Measurements from ENCODE around the gene MRPL55.

DNA sequence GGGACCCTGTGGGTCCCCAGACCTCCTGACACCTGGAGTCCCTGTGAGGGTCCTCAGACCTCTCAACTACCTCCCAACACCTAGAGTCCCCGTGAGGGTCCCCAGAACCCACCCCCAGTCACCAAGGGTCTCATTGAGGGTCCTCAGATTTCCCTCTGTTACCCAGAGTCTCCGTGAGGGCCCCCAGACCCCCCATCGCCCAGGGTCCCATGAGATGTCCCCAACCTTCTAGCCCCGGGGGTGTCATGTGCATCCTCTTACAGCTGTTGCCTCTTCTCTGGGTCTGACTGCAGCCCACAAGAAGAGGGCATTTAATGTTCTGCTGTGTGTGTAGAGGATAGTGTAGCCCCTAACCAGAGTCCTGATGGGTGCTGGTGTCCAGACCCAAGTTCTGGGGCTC, 38.7 kb upstream of the MRPL55 start:
- TF ChIP-seq, protein P1, sequence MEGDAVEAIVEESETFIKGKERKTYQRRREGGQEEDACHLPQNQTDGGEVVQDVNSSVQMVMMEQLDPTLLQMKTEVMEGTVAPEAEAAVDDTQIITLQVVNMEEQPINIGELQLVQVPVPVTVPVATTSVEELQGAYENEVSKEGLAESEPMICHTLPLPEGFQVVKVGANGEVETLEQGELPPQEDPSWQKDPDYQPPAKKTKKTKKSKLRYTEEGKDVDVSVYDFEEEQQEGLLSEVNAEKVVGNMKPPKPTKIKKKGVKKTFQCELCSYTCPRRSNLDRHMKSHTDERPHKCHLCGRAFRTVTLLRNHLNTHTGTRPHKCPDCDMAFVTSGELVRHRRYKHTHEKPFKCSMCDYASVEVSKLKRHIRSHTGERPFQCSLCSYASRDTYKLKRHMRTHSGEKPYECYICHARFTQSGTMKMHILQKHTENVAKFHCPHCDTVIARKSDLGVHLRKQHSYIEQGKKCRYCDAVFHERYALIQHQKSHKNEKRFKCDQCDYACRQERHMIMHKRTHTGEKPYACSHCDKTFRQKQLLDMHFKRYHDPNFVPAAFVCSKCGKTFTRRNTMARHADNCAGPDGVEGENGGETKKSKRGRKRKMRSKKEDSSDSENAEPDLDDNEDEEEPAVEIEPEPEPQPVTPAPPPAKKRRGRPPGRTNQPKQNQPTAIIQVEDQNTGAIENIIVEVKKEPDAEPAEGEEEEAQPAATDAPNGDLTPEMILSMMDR (IDR thresholded peaks at IDR 0.05), result no peak
- TF ChIP-seq POLR2AphosphoS5 (IDR thresholded peaks at IDR 0.05) (no peak), POLR2A (IDR thresholded peaks at IDR 0.05) (no peak)

Measured in suprapubic skin (tissue), 4 donors.